Measurements from ENCODE around the gene CLCF1.
A peak's percentile ranks its signal among the peaks of the same experiment; 100 is the strongest.

CLCF1 gene

DNA sequence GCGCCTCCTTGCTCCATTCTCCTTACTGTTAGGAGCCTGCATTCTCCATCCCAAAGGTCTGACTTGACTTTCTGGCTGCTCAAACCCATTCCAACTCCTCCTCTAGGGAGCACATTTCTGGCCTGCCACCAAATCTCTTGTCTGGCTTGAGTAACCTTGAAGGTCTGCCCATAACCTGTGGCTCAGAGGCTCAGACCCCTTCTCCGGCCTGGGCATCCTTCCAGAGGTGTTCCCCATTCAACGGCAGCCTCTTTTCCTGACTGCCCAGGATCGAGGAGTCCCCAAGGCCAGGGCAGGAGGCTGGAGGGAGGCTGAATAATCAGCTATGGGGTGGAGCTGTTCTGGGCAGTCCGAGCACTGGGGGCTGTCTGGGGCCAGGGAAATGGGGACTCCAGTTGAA, 20.6 kb upstream of the CLCF1 start:
- no peak for DNase-seq

DNA sequence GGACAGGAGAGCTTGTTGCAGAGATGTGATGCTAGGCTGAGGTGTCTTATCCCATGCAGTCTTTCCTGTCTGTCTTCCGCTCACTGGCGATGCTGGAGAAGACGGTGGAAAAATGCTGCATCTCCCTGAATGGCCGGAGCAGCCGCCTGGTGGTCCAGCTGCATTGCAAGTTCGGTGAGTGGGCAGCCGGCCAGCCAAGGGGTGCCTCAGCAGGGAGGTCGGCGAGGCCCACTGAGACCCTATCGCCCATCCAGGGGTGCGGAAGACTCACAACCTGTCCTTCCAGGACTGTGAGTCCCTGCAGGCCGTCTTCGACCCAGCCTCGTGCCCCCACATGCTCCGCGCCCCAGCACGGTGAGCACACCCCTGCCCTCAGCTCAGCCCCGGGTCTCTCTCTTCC, 20.0 kb upstream of the CLCF1 start:
- no peak for DNase-seq

DNA sequence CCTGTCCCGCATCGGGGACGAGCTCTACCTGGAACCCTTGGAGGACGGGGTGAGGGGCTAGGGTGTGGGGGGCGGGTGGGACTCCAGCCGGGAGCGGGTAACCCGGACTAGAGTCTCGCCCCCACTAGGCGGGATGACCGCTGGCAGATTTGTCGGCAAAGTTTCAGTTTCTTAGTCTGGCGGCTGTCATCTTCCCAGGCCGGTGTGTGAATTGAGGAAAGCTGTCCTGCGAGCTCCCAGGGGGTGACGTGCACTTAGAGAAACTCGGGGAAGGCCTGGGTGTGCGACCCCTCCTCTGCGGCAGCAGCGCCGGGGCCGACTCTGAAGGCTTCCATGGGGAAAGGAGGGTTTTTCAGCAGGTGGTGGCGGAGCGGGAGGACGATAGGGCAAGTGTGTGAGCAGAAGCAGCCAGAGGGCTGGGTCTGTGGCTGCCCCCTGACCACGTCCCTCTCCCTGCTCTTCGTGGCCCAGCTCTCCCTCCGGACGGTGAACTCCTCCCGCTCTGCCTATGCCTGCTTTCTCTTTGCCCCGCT, 18.9 kb upstream of the CLCF1 start:
- DNase-seq: no peak

DNA sequence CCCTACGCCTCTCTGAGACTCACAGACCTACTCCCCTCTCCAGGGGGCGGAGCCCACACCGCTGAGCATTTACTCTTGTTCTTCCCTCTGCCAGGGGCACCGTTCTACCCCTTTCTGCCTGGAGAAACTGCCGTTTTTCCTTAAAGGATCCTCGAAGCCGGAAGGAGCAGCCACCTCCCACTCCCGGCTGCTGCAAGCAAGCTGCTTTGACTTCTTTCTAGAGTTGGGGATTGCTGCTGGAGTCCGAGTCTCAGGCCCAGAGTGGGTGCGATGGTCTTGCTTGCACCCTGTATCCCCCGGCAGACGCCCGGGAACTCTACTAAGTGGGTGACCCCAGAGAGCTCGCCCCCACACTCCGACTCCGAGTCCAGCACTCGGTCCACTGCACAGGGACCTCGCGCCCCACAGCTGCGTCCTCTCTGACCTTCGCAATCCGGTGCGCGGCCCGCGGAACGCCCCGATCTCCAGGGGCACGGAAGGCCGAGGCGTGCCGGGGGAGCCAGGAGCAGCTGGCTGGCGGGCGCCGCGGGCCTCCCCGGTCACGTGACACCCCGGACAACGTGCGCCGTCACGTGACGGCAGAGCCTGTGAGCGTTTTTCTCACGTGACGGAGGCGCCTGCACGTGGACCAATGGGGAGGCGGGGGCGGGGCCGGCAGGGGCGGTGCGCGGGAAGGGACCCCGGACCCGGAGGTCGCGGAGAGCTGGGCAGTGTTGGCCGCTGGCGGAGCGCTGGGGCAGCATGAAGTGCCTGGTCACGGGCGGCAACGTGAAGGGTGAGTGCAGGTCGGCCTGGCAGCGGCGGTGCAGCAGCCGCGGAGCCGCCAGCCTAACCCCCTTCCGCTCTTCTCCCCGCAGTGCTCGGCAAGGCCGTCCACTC, 18.1 kb upstream of the CLCF1 start, which contains the start of gene RAD9A:
Gene RAD9A (plus strand): TSS at position 683 of the 879 bp plus-strand sequence. CDS start 59 bp downstream, at position 742.
- DNase-seq: peak; percentile 91

DNA sequence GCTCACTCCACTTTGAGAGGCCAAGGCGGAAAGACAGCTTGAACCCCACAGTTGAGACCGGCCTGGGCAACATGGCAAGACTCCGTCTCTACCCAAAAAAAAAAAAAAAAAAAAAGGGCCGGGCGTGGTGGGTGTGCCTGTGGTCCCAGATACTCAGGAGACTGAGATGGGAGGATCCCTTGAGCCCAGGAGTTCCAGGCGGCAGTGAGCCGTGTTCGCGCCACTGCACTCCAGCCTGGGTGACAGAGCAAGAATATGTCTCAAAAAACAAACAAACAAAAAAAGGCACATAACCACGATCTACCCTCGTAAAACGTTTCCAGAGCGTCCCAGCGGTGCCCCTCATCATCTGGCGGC, 17.5 kb upstream of the CLCF1 start:
- no peak for DNase-seq

DNA sequence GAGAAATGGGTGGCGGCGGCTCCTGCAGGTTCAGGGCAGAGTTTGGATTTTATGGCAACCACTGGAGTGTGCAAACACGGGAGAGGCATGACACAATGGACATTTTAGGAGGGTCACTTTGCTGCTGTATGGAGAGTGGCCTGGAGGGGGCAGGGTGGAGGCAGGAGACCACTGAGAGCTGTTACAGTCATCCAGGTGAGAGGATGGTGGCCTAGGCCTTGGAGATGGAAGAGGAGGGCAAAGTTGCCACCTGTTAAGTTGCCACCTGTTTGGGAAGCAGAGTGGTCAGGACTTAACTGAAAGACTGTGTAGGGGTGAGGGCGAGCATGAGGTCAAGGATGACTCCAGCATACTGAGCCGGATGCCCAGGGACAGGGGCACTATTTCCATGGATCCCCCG, 16.1 kb upstream of the CLCF1 start:
- DNase-seq: peak; percentile 60

DNA sequence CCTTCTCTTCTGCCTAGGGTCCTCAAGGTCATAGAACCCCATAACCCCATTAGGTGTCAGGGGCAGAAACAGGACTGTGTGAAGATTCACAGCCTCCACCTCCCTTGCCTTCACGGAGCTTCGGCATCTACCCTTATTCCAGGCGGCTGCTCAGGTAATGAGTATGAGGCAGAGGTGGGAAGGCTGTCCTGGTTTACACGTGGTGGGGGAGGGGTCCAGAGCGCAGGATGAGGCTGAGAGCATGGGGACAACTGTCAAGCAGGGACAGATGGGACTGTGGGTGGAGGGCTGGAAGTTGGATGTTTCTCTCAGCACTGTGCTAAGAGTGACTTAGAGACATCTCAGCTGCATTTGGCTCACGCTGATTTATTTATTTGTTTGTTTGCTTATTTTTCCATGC, 14.1 kb upstream of the CLCF1 start:
- no peak for DNase-seq

DNA sequence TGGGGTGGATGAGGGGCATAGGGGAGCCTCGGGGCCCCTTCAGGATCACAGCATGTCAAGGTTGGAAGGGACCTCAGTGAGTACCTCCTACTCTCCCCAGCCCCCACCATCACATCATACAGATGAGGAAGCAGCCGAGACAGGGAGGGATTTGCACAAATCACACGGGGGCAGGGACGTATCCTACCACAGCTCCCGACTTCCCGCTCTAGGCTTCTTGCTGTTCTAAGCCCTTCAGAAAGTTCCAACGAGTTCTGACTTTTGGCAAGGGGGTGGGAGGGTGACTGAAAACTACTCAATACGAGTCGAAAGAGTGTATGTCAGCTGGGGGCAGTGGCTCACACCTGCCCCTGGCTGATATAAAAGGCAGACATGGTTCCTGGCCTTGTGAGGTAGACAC, 13.7 kb upstream of the CLCF1 start:
- no peak for DNase-seq

DNA sequence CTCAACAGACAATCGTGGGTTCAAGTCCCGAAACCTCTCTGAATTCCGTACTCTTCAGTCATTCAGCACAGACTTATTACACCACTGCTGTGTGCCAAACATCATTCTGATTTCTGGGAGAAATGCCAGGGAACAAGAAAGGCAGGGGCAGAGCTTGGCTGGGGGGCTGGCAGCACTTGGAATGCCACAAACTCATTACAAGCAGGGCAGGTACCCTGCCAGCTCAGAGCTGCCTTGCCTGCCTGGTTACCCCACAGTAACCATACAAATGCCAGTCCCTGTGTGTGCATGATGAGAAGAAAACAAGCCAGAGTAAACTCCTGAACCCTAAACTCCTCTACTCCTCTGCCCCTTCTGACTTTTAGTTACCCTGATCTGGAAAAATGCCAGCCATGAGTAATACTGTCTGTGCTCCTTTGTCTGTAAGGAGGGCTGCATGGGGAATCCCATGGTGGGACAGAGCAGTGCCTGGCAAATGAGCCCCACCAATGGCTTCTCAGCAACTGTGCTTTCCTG, 11.5 kb upstream of the CLCF1 start:
- DNase-seq: no peak

DNA sequence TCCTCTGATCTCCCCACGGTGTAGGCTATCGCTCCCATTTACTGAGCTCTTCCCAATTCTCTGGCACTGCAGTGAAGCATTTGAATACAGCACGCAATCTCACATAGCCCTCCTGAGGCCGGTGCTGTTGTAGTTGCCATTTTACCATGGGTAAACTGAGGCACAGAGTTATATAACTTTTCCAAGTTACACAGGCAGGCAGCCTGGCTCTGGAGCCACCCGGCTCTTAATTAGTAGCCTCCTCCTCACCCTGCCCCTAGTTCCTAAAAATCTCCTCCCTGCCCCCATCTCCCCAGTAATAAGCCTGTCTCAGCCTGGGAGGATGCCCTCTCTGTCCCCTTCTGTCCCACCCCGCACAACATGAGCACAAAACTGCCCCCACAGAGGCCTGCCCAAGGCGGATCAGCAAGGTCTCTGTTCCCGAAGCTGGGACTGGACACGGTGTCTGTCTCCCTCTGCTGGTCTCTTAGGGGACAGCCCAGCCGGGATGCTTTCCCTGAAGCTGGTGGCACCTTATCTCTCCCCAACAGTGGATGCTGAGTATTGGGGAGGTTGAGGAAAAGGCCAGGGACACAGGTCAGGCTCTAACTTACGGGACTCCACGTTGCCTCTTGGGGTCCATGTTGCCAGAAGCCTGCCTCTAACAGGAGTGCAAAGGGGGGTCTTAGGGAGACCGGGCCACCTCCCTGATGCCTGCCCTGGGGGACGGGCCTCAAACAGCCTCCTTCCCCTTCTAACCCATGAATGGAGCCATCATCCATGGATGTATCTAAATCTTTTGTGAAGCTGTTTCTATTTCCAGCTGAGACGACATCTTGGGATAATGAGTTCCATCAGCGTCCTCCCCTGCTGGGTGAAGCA, 9.1 kb upstream of the CLCF1 start:
- DNase-seq: peak; percentile 81

DNA sequence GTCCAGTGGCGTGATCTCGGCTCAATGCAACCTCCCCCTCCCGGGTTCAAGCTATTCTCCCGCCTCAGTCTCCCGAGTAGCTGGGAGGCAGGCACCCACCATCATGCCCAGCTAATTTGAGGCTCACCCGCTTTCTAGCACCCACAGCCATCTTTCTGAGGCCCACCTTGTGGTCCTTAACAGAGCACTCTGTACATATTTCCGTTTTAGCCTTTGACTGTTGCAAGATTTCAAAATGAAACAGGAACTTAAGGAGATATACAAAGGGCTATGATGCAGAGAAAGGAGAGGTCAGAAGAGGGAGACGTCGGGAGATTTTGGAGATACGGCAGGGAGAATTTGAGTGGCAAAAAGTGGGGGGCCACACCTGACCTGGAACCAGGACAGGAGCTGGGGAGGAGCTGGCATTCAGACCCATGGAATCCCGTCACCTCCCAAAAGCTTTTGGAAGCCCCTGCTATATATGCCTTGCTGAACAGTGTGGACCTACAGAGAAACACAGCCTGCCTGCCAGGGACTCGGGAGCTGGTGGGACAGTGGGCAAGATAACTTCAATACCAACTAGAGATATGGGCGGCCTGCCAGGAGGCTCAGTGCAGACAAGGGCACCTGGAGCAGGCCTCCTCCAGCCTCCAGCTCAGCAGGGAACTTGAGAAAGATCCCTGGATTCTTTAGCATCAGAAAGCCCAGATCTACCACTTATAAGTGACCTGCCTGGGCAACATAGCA, 8.0 kb upstream of the CLCF1 start:
- DNase-seq: no peak

DNA sequence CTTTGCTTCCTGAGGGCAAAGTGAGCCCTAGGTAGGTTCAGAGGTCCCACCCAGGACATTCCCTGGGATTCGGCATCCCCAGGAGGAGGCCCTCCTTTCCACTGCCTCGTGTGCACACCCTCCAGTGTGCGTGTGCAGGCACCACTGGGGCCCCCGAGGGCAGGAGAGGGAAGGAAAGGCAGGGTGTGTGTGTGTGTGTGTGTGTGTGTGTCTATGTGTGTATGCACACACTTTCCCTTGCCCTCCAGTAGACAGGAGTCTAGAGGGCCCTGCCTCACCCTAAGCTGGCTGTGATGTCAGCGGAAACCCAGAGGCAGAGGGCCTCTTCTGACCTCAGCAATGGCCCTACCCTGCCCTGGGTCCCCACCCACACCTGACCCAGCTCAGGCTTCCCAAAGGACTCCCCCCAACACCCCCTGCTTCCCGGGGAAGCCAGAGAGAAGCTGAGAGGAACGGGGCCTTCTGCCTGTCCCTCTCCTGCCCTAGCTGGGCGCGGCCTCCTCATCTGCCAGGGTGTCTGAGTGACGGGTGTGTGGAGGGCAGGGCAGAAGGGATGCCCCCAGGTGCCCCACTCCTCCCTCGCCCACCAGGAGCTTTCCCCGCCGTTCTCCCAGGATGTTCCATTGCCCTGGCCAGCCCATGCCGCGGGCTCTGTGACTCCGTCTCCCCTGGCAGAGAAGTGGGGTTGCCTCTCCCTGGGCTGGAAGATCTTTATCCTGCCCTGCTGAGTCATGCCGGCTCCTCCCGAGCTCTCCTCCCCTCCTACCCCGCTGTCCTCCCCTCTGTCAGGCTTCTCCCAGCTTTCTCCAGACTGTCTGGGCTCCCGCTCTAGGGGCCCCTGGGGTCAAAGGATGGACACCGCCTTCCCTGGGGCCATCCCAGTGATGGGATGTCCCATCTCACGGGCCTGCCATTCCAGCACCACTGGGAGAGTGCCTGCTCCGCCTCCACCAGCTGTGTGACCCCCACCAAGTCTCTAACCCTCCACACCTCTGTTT, 6.0 kb upstream of the CLCF1 start:
- DNase-seq: no peak

DNA sequence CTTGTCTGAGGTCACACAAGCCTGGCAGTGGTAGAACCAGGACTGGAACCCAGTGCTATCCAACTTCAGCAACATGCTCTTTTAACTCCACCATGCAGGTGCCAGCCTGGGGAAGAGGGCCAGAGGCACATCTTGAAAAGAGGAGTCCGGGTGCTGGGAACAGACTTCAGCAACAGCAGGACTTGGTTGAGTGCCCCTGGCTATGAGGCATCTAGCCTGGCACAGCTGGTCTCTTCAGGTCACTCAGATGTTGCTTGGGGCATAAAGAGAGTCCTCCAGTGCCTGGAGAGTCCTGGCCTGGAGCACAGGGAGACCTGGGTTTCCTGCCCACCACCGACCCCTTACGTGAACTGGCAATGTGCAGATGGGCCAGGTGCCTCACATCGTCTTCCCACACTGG, 5.1 kb upstream of the CLCF1 start:
- no peak for DNase-seq

DNA sequence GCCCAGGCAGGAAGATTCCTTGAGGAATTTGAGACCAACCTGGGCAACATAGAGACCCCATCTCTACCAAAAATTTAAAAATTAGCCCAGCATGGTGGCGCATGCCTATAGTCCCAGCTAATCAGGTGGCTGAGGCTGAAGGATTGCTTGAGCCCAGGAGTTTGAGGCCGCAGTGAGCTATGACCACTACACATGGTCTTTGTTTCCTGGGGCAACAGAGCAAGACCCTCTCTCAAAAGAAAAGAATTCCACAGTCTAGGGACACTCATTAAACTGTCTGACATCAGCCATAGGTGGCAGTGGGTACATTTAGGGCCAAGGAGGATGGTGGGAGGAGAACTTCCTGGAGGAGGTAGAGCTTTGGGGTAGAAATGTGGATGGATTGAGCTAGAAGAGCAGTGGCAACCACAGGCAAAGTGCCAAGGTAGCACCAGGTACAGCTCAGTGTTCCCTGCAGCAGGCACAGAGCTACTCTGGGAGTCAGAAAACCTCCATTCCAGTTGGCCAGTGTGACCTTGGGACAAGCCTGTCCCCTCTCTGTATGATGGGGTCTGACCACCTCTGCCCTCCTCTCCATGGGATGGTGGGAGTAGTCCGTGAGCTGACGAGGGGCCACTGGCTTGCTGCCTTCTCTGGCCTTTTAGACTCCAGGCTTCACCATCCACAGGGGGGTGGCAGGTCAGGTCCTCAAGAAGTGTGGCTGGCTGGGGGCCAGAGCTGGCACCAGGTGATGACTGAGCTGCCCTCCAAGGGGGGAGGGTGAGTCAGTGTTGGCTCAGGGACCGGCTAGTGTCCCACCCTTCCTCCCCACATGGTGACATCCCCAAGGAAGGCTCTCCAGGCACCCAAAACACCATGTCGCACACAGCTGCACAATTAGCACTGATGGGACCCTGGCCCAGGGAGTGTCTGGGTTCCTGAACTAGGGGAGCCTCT, 3.7 kb upstream of the CLCF1 start:
- DNase-seq: no peak

DNA sequence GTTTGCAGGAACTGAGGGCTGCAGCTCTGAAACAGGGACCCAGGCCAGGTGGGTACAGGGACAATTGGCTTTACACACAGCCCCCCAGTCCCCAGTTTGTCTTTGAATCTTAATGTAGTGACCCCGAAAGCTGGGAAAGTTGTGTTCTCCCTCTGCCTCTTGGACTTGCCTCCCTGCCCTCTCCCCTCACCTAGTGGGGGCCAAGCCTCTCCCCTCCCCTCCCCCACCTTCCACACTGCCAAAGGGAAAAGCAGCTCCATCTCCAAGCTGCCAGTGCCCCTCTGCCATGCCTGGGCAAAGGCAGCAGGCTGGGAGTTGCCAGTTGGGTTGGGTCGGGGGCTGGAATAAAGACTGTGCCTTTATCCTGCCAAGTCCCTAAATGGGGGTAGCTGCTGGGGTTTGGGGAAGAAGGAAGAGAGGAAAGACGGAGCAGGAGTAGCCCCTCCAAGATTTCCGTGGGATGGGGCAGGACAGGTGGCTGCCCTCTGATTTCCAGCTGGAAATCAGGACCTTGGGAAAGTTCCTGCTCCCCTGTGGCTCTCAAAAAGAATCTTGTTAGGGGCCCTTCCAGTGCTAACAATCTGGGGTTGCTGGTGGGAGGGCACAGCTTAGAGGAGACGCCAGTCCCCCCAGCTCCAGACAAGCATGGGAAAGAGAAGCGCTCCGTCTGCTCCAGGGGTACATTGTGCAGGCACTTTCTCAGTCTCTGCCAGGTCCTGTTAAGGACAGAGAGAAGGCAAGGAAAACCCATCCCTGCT, 2.8 kb upstream of the CLCF1 start:
- DNase-seq: no peak

DNA sequence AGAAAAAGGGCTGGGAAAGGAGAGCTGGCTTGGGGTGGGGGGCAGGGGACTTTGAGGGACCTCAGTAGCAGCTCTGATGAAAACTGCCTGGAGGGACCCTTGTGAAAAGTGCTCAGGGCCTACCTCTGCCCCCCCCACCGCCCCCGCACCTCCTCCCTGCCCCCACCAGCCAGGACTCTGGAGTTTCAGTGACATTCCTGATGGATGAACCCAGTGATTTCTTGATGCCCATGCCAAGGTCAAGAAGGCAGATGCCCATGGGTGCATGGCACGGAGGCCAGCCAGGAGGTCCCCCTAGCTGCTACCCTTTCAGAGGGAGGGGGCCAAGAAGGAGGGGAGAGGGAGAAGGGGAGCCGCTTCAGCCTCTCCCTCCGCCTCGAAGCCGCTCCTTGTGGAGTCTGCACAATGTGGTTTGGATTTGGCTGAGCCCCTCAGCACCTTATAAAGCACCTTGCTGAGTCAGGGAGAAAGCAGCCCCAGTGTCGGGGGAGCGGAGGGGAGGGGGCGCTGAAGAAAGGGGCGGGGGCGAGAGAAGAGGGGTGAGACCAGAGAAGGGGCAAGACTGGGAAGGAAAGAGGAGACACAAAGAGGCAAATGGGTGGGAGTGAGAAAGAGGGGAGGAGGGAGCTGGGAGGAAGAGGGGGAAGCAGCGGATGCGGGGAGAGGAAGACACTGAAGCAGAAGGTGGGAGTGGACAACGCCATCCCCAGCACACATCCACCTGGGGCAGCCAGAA, 2.1 kb upstream of the CLCF1 start:
- no peak for DNase-seq

DNA sequence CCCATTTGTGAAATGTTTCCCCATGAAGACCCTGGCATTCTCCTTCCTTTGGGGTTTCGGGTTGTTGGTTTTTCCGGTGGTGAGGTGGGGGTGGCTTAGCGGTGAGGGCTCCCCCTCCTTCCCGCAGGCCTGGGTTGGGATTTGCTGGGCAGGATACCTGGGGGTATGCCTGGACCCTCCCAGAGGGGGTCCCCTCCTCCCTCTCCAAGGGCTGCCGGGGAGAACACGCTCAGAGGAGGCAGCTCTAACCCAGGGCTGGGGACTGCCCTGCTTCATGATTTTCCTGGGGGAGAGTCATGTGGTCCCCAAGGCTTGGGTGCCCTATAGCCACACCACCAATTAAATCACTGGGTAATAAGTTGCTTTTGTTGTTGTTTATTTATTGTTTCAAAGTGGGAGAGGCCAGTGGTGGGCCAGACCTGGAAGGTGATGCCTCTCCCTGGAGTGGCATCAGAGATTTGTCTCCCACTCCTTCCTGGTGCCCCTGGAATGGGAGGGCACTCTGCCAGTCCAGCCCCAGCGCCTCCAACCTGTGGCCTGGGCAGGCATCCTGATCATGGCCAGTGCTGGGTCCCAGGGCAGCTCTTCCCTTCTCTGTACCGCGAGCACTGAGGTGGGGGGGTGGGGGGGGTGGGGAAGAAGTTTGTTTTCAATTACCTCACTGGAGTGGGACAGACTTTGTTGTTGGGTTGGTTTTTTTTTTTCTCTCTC, 1.3 kb upstream of the CLCF1 start:
- no peak for DNase-seq
